DOHH2 (cell line): ENCODE results near the gene BACE2.

Source experiments
- CTCF ChIP-seq: fragments of 200-600 bp; sonication (generic); IDR thresholded peaks from one replicate; pipeline ENCODE4 v1.5.1; 2014; ENCODE audit warnings: antibody characterized with exemption, mild to moderate bottlenecking, low read depth, low read length; ENCODE audit not compliant: poor library complexity, severe bottlenecking
- EZH2phosphoT487 ChIP-seq: fragments of 200-600 bp; sonication (generic); IDR thresholded peaks from 2 replicates; pipeline ENCODE4 v1.6.1; 2017; ENCODE audit warnings: borderline replicate concordance, mild to moderate bottlenecking, antibody characterized with exemption, low read length, moderate library complexity, mixed read lengths

- TF ChIP-seq CTCF (no peak), EZH2phosphoT487 (no peak)
Measured at GRCh38 chr21:41186755-41187536, 19.0 kb downstream of the BACE2 start.
